CD1c-positive myeloid dendritic cell (primary cell): ENCODE results near the gene MYO15A.
"Not testable (repeated sequence)": the region's sequence is repeated elsewhere in the genome, so short reads cannot be mapped to it uniquely, and the experiment has no call there.

Experiments
- DNase-seq: peaks from one replicate; pipeline ENCODE4 v3.0.0-alpha.2; 2016; ENCODE audit errors: extremely low spot score

MYO15A gene

DNA sequence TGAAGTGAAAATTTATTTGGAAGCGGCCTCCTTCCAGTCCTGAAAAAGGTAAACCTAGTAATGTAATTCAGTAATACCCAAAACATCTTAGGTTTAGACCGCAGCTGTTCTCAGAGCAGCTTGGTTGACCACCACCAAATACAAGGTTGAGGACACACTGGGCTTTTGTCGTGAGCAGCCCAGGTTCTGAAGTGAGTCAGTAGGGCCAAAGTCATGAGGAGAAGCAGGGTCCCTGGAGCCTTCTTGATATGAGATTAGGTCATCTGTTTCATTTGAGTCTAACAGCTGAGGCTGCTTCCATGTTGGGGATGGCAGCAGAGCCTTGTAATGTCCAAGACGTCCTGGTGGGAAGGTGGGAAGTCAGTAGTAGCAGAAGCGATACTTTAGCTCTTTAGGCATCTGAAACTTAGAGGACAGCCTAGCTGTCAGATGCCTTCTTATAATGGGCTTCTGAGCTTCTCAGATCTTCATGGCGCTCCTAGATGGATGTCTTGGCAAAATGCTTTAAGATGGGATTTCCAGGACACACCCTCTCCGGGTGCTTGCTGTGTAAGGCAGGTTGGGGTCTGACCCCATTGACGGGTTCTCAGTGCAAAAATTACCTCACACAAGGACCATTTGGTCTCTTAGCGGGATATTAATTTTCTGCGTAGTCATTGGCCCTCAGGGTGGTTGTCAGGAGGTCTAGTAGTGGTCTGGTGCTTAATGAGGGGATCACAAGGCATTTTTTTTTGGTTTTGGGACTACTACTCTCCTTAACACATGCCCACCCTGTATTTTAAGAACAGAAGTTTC is 77.5 kb downstream of the MYO15A start:
- DNase-seq: peak; percentile 44

- DNase-seq: no peak
Observed at GRCh38 chr17:18186627-18186982, 78.0 kb downstream of the MYO15A start.

DNA sequence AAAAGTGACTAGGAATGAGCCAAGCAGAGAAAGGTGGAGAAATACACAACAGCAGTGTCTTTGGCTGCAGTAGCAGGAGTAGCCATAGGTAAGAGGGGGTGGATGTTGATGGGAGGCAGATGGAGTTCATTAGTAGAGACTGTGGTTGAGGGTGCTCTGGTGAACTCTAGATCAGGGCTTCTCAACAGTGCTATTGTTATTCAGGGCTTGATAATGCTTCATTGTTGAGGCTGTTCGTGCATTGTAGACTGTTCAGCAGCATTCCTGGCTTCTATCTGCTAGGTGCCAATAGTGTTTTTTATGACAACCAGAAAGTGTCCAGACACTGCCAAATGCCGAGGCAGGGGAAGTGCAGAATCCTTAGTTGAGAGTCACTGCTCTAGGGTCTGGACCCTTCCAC is 78.7 kb downstream of the MYO15A start:
- DNase-seq: no peak

GRCh38 chr17:18187821-18188761 is 79.5 kb downstream of the MYO15A start:
- no peak for DNase-seq

- no peak for DNase-seq
Observed at GRCh38 chr17:18190628-18191235, 82.2 kb downstream of the MYO15A start.

DNA sequence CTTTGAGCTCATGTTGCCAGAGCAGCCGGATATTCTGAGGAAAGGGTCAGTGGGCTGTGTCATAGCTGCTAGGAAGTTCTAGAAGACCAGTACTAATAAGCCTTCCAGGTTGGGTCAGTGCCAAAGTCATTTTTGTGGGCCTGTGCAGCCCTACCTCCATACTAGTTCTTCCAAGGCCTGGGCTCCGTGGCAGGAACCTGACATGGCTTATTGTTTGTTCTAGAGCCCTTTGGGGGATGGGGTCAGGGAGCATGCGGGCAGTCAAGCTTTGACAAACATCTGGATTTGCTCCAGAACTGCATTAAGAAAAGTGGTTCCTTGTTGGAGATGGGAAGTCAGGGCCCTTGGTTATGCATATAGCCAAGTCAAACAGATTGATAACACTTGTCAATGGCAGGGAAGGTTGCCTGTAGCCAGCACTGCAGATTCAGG is 82.7 kb downstream of the MYO15A start:
- DNase-seq: no peak

DNA sequence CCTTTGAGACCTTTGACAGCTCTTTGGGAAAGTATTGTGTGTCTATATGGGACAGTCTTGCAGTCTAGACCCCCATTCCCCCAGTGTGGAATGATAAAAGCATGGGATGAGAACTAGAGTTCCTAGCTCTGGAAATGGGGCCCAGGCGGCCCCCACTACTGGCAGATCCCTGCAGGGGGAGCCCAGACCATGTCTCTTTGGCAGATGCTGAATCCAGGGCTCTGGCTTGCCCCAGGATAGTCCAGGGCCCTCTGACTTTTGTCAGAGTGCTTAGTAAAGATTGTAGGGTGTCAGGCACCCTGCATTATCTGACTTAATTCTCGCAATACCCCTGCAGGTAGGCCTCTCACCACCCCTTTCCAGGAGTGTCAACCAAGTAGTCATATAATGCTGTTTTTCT is 83.4 kb downstream of the MYO15A start:
- no peak for DNase-seq

GRCh38 chr17:18194394-18194793 is 85.8 kb downstream of the MYO15A start:
- no peak for DNase-seq

- DNase-seq: no peak
Observed at GRCh38 chr17:18194804-18195203, 86.2 kb downstream of the MYO15A start.

GRCh38 chr17:18195246-18195645 is 86.7 kb downstream of the MYO15A start:
- no peak for DNase-seq

- no peak for DNase-seq
Observed at GRCh38 chr17:18197535-18198194, 89.1 kb downstream of the MYO15A start.

- no peak for DNase-seq
Observed at GRCh38 chr17:18198530-18198929, 90.0 kb downstream of the MYO15A start.

GRCh38 chr17:18201108-18201507 is 92.6 kb downstream of the MYO15A start:
- no peak for DNase-seq

- no peak for DNase-seq
Observed at GRCh38 chr17:18203308-18203707, 94.8 kb downstream of the MYO15A start.

GRCh38 chr17:18205861-18206260 is 97.3 kb downstream of the MYO15A start:
- no peak for DNase-seq

DNA sequence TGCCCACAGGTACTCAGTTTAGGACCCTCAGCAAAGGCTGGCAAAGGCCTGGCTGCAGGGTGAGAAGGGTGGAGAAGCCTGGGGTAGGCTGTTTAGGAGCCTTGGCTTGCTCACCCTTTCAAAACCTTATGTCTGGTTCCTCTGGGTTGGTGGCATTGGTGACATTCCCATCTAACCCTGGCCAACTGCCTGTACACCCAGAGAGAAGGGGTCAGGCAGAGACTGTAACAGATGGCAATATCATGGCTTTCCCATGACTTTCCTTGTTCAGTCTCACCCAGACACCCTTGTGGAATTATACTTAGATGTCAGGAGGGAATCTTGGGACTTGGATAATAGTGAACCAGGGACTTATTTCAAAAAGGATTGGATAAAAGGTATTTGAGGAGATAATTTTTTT is 98.4 kb downstream of the MYO15A start:
- DNase-seq: no peak

DNA sequence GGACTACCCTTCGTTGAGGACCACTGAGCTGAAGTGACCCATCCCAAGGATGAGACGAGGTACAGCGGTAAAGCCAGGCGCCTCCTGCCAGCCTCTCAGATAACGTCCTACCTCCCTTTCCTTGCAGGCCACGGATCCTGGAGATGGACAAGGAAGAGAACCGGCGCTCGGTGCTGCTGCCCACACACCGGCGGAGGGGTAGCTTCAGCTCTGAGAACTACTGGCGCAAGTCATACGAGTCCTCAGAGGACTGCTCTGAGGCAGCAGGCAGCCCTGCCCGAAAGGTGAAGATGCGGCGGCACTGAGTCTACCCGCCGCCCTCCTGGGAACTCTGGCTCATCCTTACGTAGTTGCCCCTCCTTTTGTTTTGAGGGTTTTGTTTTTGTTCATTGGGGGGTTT is 99.5 kb downstream of the MYO15A start:
- DNase-seq: no peak

- no peak for DNase-seq
Observed at GRCh38 chr17:18213666-18214270, 105.2 kb downstream of the MYO15A start.

GRCh38 chr17:18216906-18217305 is 108.3 kb downstream of the MYO15A start:
- not testable (repeated sequence) for DNase-seq

- DNase-seq: peak; percentile 72
Observed at GRCh38 chr17:18217412-18218015, 109.0 kb downstream of the MYO15A start.
